BLaER1 treated with 17β-estradiol and CSF1 and Interleukin-3, amounts not matched to agents 10 nM and 100 nM (cell line): ENCODE data around the gene SLC7A8.
A peak's percentile ranks its signal among the peaks of the same experiment; 100 is the strongest.
"Not testable (repeated sequence)": the region's sequence is repeated elsewhere in the genome, so short reads cannot be mapped to it uniquely, and the experiment has no call there.

Experiments used
- H3K27ac ChIP-seq, 11 experiments: shearing (Covaris generic); formaldehyde crosslinking; 2 replicates each; pipeline ENCODE4 v1.8.1; 2022
- H3K27me3 ChIP-seq, 11 experiments: shearing (Covaris generic); formaldehyde crosslinking; 2 replicates each; pipeline ENCODE4 v1.8.1; 2022
- H3K36me3 ChIP-seq, 11 experiments: shearing (Covaris generic); formaldehyde crosslinking; 2 replicates each; pipeline ENCODE4 v1.8.1; 2022
- H3K4me1 ChIP-seq, 10 experiments: shearing (Covaris generic); formaldehyde crosslinking; 2 replicates each; pipeline ENCODE4 v1.8.1; 2022
- H3K4me2 ChIP-seq, 11 experiments: shearing (Covaris generic); formaldehyde crosslinking; 2 replicates each; pipeline ENCODE4 v1.8.1; 2022
- H3K4me3 ChIP-seq, 10 experiments: shearing (Covaris generic); formaldehyde crosslinking; 2 replicates each; pipeline ENCODE4 v1.8.1; 2022
- H3K9ac ChIP-seq, 11 experiments: shearing (Covaris generic); formaldehyde crosslinking; 2 replicates each; pipeline ENCODE4 v1.8.1; 2022
- H3K9me3 ChIP-seq, 11 experiments: shearing (Covaris generic); formaldehyde crosslinking; replicated peaks in 1 of 11; 2 replicates each; pipeline ENCODE4 v1.8.1; 2022
- H4K20me1 ChIP-seq, 11 experiments: shearing (Covaris generic); formaldehyde crosslinking; 2 replicates each; pipeline ENCODE4 v1.8.1; 2022
- Cebpa-rat ChIP-seq, 11 experiments: shearing (Covaris generic); IDR thresholded peaks; 2 replicates each; pipeline ENCODE4 v1.8.1; 2022

Gene SLC7A8

DNA sequence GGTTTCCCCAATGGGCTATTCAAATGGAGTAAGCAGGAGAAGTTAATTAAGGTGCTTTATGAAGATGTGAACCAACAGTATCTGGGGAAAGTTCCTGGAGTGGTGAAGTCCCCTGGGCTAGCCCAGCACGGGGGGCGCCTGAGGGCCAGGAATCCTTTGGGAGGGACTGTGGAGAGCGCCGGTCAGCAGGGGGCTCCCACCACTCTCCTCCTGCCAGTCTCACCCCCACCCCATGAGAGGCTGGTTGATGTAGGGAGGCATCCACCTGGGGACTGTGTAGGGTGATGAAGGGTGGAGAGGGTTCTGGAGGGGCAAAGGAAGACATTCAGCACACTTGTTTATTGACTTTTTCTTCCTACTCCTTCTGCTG lies 68.8 kb downstream of the SLC7A8 start:
- peaks cover 38 to 74% (median 57%) of the 10 kb centered on the region in 10 experiments for H3K4me1 ChIP-seq
- peak overlapping the region; percentile 32 to 95 (median 71) for H3K4me2 ChIP-seq
- H3K9ac ChIP-seq, result no peak overlapping the region
- H3K27me3 ChIP-seq, result no peaks in the 10 kb centered on the region
- no peak for TF ChIP-seq Cebpa-rat (IDR thresholded peaks at IDR 0.05)
- peak overlapping the region in 8 of 11 experiments; percentile 10 to 57 (median 44); a peak in 14 of 22 replicates for H3K27ac ChIP-seq
- H4K20me1 ChIP-seq, result no peaks in the 10 kb centered on the region
- H3K36me3 ChIP-seq, result no peaks in the 10 kb centered on the region
- no peaks in the 10 kb centered on the region for H3K9me3 ChIP-seq
- no peak overlapping the region for H3K4me3 ChIP-seq

DNA sequence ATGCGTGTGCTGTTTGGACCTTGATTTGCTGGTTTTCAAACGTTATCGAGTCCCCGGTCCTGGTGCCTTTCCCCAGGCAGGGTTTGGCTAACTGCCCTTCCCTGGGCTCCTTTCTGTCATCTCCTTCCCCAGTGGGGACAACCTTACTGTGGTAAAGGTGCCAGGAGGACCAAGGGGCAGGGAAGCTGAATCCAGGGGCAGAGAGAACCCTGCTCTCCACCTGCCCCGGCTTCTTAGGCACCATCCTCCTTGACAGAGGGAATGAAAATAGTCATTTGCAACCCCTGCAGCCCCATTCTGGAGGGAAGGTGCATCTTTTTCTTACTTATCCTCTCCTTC lies 69.4 kb downstream of the SLC7A8 start:
- Histone ChIP-seq H3K27ac (peak overlapping the region in 3 of 11 experiments; percentile 4 to 56 (median 28); a peak in 4 of 22 replicates), H3K9me3 (peaks cover 0 to under 1% (median 0%) of the 10 kb centered on the region in 11 experiments; a peak in 5 of 22 replicates), H3K9ac (no peak overlapping the region; a peak in 1 of 22 replicates), H3K36me3 (no peaks in the 10 kb centered on the region), H3K4me2 (peak overlapping the region in 8 of 11 experiments; percentile 8 to 95 (median 74); a peak in 12 of 22 replicates), H3K4me3 (no peak overlapping the region), H4K20me1 (no peaks in the 10 kb centered on the region), H3K27me3 (no peaks in the 10 kb centered on the region), H3K4me1 (peaks cover 33 to 68% (median 51%) of the 10 kb centered on the region in 10 experiments)
- no peak for TF ChIP-seq Cebpa-rat (IDR thresholded peaks at IDR 0.05)

DNA sequence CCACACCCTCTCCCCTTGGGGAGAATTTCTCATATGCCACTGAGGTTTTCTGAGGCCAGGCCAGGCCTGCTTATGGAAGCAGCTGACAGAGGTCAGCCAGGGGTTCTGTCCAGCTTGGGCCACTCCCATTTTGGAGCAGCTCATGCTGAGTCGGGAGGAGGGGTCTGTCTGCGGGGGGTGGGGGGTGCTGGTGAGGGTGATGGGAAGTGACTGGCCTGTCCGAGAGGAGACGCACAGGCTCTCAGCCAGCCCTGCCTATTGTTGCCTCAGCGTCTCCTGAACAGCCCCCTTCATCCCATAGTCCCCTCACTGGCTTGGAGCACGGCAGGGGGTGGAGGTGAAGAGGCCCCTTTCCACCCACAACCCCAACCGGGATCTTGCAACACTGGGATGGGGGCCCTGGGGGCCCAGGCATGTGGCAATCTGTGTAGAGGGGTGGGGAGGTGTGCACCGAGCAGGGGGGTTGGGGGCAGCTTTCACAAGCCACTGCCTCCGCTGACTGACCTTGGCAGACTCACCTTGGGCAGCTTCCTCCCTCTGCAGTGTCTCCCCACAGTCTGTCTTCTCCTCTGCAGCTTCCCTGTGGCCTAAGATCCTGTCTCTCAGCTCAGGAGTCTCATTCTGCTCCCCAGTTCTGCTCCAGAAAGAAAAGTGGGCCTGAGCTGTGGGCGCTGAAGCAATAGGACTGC lies 69.9 kb downstream of the SLC7A8 start:
- Histone ChIP-seq H3K4me2 (peak overlapping the region in 7 of 11 experiments; percentile 8 to 95 (median 70); a peak in 9 of 22 replicates), H4K20me1 (no peaks in the 10 kb centered on the region), H3K9me3 (peaks cover 0 to 6% (median 4%) of the 10 kb centered on the region in 11 experiments; a peak in 13 of 22 replicates), H3K4me1 (peaks cover 28 to 63% (median 46%) of the 10 kb centered on the region in 10 experiments), H3K36me3 (no peaks in the 10 kb centered on the region), H3K27me3 (no peaks in the 10 kb centered on the region), H3K27ac (peak overlapping the region in 4 of 11 experiments; percentile 3 to 56 (median 16); a peak in 4 of 22 replicates), H3K4me3 (no peak overlapping the region), H3K9ac (peak overlapping the region in 2 of 11 experiments; percentile 15 to 18; a peak in 1 of 22 replicates)
- no peak for TF ChIP-seq Cebpa-rat (IDR thresholded peaks at IDR 0.05)

DNA sequence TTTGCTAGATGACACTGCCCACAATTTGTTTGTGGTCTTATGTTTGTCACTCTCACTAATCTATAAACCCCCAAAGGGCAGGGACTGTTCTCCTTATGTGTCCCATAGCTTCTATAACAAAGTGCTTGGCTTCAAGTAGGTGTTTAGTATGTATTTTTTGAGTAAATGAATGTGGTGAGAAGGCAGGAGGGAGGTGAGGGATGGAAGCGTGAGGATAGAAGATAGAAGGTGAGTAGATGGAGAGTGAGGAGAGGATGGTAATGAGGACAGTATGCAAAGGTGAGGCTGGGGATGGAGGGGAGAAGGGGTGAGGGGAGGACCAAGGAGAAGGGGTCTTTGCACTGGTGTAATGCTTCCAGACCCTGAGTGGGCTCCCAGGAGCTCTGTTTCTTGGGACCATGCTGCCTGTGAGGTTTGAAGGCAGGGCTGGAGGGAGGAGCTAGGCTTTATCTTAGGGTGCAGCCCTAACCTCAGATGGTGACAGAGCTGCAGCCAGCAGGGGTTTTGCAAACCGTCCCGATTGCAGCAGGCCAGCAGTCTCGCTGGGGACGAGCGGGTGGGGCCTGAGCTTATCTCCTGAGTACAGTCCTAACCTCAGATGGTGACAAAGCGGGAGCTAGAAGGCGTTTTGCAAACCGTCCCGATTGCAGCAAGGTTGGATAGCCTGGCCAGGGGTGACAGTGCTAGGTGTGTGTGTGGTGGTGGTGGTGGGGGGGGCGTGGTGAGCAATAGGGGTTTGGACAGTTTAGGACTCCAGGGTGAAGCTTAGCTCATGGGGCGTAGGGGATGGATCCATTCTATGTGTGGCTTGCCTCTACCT lies 70.9 kb downstream of the SLC7A8 start:
- Histone ChIP-seq H3K36me3 (no peaks in the 10 kb centered on the region), H3K4me2 (peak overlapping the region in 2 of 11 experiments; percentile 2 to 95; a peak in 2 of 22 replicates), H3K9me3 (peaks cover 0 to 13% (median 11%) of the 10 kb centered on the region in 11 experiments; a peak in 18 of 22 replicates), H3K4me3 (no peak overlapping the region), H3K27ac (no peak overlapping the region; a peak in 1 of 22 replicates), H3K9ac (peak overlapping the region in 1 of 11 experiments; percentile 18; a peak in 1 of 22 replicates), H4K20me1 (no peaks in the 10 kb centered on the region), H3K4me1 (peaks cover 18 to 53% (median 36%) of the 10 kb centered on the region in 10 experiments), H3K27me3 (no peaks in the 10 kb centered on the region)
- TF ChIP-seq Cebpa-rat (IDR thresholded peaks at IDR 0.05), result no peak

DNA sequence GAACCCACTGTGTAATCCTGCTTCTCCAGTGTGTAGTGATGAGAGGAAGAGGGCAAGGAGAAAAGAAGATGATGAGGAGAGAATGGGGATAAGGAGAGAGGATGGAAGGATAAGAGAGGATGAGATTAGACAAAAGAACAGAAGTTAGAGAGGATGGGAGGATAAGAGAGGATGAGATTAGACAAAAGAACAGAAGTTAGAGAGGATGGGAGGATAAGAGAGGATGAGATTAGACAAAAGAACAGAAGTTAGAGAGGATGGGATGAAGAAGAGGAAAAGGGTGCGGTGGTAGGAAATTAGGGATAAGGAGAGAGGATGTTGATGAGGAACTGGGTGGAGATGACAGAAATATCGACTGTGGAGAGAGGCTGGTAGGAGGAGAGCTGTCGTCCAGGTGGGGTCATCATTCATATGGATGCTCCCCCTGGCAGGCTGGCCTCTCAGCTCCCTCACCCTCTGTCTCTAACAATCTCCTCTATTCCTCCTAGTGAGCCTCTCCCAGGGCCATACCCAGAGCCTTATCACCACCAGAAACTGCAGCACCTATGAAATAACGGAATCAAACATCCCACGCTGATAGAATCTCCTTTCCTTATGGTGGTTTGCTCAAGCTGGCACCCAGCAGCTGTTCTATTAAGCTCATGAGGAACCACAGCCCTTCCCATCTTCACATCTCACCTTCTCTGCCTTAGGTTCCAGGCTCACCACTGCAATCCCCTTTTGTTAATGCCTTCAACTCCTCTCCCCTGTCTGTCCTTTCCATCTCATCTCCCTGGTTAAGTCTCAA lies 72.7 kb downstream of the SLC7A8 start:
- no peak for TF ChIP-seq Cebpa-rat (IDR thresholded peaks at IDR 0.05)
- H3K9ac ChIP-seq, result no peak overlapping the region
- no peaks in the 10 kb centered on the region for H3K36me3 ChIP-seq
- peaks cover 13 to 43% (median 26%) of the 10 kb centered on the region in 10 experiments for H3K4me1 ChIP-seq
- no peaks in the 10 kb centered on the region for H3K27me3 ChIP-seq
- no peak overlapping the region for H3K4me3 ChIP-seq
- H3K27ac ChIP-seq, result no peak overlapping the region
- peaks cover 0 to 17% (median 12%) of the 10 kb centered on the region in 11 experiments; a peak in 18 of 22 replicates for H3K9me3 ChIP-seq
- no peak overlapping the region for H3K4me2 ChIP-seq
- no peaks in the 10 kb centered on the region for H4K20me1 ChIP-seq

DNA sequence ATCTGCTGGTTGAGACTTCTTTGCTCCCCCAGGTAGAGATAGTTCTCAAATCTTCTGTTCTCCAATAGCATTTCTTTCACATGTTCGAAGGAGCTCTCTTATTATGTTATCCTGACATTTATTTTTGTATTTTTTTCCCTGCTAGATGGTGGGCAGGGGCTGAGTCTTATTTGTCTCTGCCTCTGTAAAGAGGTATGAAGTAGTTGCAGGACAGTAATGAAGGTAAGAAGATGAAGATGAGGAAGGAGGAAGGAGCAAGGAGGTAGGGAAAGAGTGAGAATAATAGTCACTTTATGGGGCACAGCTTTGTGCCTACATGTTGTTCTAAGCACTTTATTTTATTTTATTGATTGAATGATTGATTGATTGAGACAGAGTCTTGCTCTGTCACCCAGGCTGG lies 73.7 kb downstream of the SLC7A8 start:
- no peak for TF ChIP-seq Cebpa-rat (IDR thresholded peaks at IDR 0.05)

DNA sequence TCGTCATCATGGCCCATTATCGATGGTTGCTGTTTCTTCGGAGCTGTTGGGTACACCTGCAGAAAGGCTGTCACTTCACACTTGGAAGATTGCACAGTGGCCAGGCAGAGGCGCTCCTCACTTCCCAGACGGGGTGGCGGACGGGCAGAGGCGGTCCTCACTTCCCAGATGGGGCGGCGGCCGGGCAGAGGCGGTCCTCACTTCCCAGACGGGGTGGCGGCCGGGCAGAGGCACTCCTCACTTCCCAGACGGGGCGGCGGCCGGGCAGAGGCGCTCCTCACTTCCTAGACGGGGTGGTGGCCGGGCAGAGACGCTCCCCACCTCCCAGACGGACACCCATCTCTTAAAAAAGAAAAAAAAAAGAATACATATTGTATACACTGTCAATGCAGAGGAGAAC lies 75.3 kb downstream of the SLC7A8 start:
- not testable (repeated sequence) for H4K20me1 ChIP-seq, H3K27me3 ChIP-seq, H3K27ac ChIP-seq, H3K4me2 ChIP-seq, H3K36me3 ChIP-seq, H3K4me3 ChIP-seq, H3K9ac ChIP-seq
- peaks cover 0 to 24% (median 5%) of the 10 kb centered on the region in 10 experiments; a peak in 8 of 20 replicates for H3K4me1 ChIP-seq
- peaks cover 0 to 17% (median 12%) of the 10 kb centered on the region in 11 experiments; a peak in 18 of 22 replicates for H3K9me3 ChIP-seq

More for the DNA sequence above, 73.7 kb downstream of the SLC7A8 start:
- Histone ChIP-seq H3K4me1 (peaks cover 4 to 39% (median 19%) of the 10 kb centered on the region in 10 experiments), H4K20me1 (no peaks in the 10 kb centered on the region), H3K9me3 (peaks cover 0 to 17% (median 12%) of the 10 kb centered on the region in 11 experiments; a peak in 18 of 22 replicates), H3K9ac (no peak overlapping the region), H3K4me3 (no peak overlapping the region), H3K27me3 (no peaks in the 10 kb centered on the region), H3K36me3 (no peaks in the 10 kb centered on the region), H3K4me2 (no peak overlapping the region), H3K27ac (no peak overlapping the region)

DNA sequence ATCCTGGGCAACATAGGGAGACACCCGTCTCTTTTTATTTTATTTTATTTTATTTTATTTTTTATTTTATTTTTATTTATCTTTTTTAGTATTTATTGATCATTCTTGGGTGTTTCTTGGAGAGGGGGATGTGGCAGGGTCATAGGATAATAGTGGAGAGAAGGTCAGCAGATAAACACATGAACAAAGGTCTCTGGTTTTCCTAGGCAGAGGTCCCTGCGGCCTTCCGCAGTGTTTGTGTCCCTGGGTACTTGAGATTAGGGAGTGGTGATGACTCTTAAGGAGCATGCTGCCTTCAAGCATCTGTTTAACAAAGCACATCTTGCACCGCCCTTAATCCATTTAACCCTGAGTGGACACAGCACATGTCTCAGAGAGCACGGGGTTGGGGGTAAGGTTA lies 75.8 kb downstream of the SLC7A8 start:
- not testable (repeated sequence) for H3K27ac ChIP-seq, H4K20me1 ChIP-seq, H3K4me3 ChIP-seq, H3K36me3 ChIP-seq, H3K27me3 ChIP-seq, H3K9ac ChIP-seq, H3K4me2 ChIP-seq
- Histone ChIP-seq H3K4me1 (peaks cover 0 to 23% (median 5%) of the 10 kb centered on the region in 10 experiments; a peak in 8 of 20 replicates), H3K9me3 (peaks cover 0 to 17% (median 12%) of the 10 kb centered on the region in 11 experiments; a peak in 18 of 22 replicates)
